ENCODE results near the gene HJURP. TPM values are rescaled to one million over a fixed set of nuclear protein-coding genes. Genes with fewer than 3 reads are reported as not detected.

HJURP gene
- total RNA-seq, 1 experiment from 2014 or later, result 35.0 TPM

DNA sequence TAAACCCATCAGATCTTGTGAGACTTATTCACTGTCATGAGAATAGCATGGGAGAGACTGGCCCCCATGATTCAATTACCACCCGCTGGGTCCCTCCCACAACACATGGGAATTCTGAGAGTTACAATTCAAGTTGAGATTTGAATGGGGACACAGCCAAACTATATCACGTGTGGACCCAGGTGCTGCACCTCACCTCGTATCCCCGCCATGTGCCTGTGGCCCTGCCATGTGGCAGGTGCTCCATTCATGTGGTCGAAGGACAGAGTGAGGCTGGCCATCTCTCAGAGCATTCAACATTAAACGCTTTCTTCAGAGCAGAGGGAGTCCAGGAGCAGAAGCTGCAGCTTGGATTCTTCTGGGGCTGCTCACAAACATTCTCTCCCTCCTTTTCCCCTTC, 44.0 kb downstream of the HJURP start:
- H3K36me3 Mint-ChIP-seq (ENCODE audit: insufficient read depth, unreplicated experiment), result no peaks in the 10 kb centered on the region
- H3K9me3 Mint-ChIP-seq (ENCODE audit: unreplicated experiment), result no peaks in the 10 kb centered on the region
- intact Hi-C loops (cut with micrococcal nuclease; ENCODE audit: unreplicated experiment), result no loop called here
- BruUV-seq (replicated peaks), result no TSS peak
- TF ChIP-seq, protein P1, sequence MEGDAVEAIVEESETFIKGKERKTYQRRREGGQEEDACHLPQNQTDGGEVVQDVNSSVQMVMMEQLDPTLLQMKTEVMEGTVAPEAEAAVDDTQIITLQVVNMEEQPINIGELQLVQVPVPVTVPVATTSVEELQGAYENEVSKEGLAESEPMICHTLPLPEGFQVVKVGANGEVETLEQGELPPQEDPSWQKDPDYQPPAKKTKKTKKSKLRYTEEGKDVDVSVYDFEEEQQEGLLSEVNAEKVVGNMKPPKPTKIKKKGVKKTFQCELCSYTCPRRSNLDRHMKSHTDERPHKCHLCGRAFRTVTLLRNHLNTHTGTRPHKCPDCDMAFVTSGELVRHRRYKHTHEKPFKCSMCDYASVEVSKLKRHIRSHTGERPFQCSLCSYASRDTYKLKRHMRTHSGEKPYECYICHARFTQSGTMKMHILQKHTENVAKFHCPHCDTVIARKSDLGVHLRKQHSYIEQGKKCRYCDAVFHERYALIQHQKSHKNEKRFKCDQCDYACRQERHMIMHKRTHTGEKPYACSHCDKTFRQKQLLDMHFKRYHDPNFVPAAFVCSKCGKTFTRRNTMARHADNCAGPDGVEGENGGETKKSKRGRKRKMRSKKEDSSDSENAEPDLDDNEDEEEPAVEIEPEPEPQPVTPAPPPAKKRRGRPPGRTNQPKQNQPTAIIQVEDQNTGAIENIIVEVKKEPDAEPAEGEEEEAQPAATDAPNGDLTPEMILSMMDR (IDR thresholded peaks at IDR 0.05; ENCODE audit: insufficient read depth in 1 of 2, low read depth in 1 of 2, low read length in 1 of 2, severe bottlenecking in 1 of 2, unreplicated experiment in 1 of 2), result no peak
- DNase-seq, result no peak
- POLR2A ChIA-PET, result no interaction called here
- Histone ChIP-seq H3K27me3 (replicated peaks; ENCODE audit: control insufficient read depth, insufficient read depth, low read length) (no peaks in the 10 kb centered on the region), H3K4me3 (ENCODE audit: low read depth, low read length) (no peak overlapping the region), H3K36me3 (ENCODE audit: control insufficient read depth, insufficient read depth, low read length) (no peaks in the 10 kb centered on the region), H3K4me1 (no peaks in the 10 kb centered on the region), H3K9me3 (no peaks in the 10 kb centered on the region)
- CTCF ChIA-PET, result no interaction called here
- no peaks in the 10 kb centered on the region for H3K4me1 Mint-ChIP-seq (ENCODE audit: low read depth, unreplicated experiment)
- no peak overlapping the region for H3K27ac Mint-ChIP-seq (ENCODE audit: unreplicated experiment)
- H3K4me3 Mint-ChIP-seq (ENCODE audit: unreplicated experiment), result no peak overlapping the region
- H3K27me3 Mint-ChIP-seq (ENCODE audit: insufficient read depth, unreplicated experiment), result no peaks in the 10 kb centered on the region

GRCh38 chr2:233807966-233808935, 46.1 kb downstream of the HJURP start:
- TF ChIP-seq, protein P1 (IDR thresholded peaks at IDR 0.05; ENCODE audit: insufficient read depth in 1 of 2, low read depth in 1 of 2, low read length in 1 of 2, severe bottlenecking in 1 of 2, unreplicated experiment in 1 of 2), result no peak
- ChIA-PET CTCF (no interaction called here), POLR2A (no interaction called here)
- intact Hi-C loops (cut with micrococcal nuclease; ENCODE audit: unreplicated experiment), result no loop called here
- H3K4me1 Mint-ChIP-seq (ENCODE audit: low read depth, unreplicated experiment), result no peaks in the 10 kb centered on the region
- Histone ChIP-seq H3K4me1 (no peaks in the 10 kb centered on the region), H3K4me3 (ENCODE audit: low read depth, low read length) (no peak overlapping the region), H3K36me3 (ENCODE audit: control insufficient read depth, insufficient read depth, low read length) (no peaks in the 10 kb centered on the region), H3K27me3 (replicated peaks; ENCODE audit: control insufficient read depth, insufficient read depth, low read length) (no peaks in the 10 kb centered on the region), H3K9me3 (no peaks in the 10 kb centered on the region)
- no peak overlapping the region for H3K4me3 Mint-ChIP-seq (ENCODE audit: unreplicated experiment)
- BruUV-seq (replicated peaks), result no TSS peak
- no peaks in the 10 kb centered on the region for H3K27me3 Mint-ChIP-seq (ENCODE audit: insufficient read depth, unreplicated experiment)
- H3K27ac Mint-ChIP-seq (ENCODE audit: unreplicated experiment), result no peak overlapping the region
- H3K9me3 Mint-ChIP-seq (ENCODE audit: unreplicated experiment), result no peaks in the 10 kb centered on the region
- H3K36me3 Mint-ChIP-seq (ENCODE audit: insufficient read depth, unreplicated experiment), result no peaks in the 10 kb centered on the region
- DNase-seq, result no peak

- Mint-ChIP-seq H3K9me3 (ENCODE audit: unreplicated experiment) (no peaks in the 10 kb centered on the region), H3K4me3 (ENCODE audit: unreplicated experiment) (no peak overlapping the region), H3K27ac (ENCODE audit: unreplicated experiment) (no peak overlapping the region), H3K27me3 (ENCODE audit: insufficient read depth, unreplicated experiment) (no peaks in the 10 kb centered on the region), H3K4me1 (ENCODE audit: low read depth, unreplicated experiment) (no peaks in the 10 kb centered on the region), H3K36me3 (ENCODE audit: insufficient read depth, unreplicated experiment) (no peaks in the 10 kb centered on the region)
- no peak for DNase-seq
- Histone ChIP-seq H3K36me3 (ENCODE audit: control insufficient read depth, insufficient read depth, low read length) (no peaks in the 10 kb centered on the region), H3K4me1 (no peaks in the 10 kb centered on the region), H3K9me3 (no peaks in the 10 kb centered on the region), H3K27me3 (replicated peaks; ENCODE audit: control insufficient read depth, insufficient read depth, low read length) (no peaks in the 10 kb centered on the region), H3K4me3 (ENCODE audit: low read depth, low read length) (no peak overlapping the region)
- BruUV-seq (replicated peaks), result no TSS peak
- TF ChIP-seq, protein P1 (IDR thresholded peaks at IDR 0.05; ENCODE audit: insufficient read depth in 1 of 2, low read depth in 1 of 2, low read length in 1 of 2, severe bottlenecking in 1 of 2, unreplicated experiment in 1 of 2), result no peak
- intact Hi-C loops (cut with micrococcal nuclease; ENCODE audit: unreplicated experiment), result no loop called here
- ChIA-PET POLR2A (no interaction called here), CTCF (no interaction called here)
These were observed 47.0 kb downstream of the HJURP start for GRCh38 chr2:233807215-233807865.

All from Caco-2 (cell line).